GM23338 (cell line): ENCODE data around the gene VDAC1. TPM values are rescaled to one million over a fixed set of nuclear protein-coding genes. Genes with fewer than 3 reads are reported as not detected.

Source experiments
- ATAC-seq: fragments of 200-7000 bp; cut with Tn5 transposase; 3 replicates; pipeline ENCODE4 v1.9.1; 2020
- DNase-seq: peaks from one replicate; pipeline ENCODE4 v3.0.0-alpha.2; 2015; ENCODE audit warnings: low spot score
- H2AFZ ChIP-seq: fragments of 200-600 bp; sonication (generic); 2 replicates; pipeline ENCODE4 v1.8.0; 2016; ENCODE audit warnings: antibody characterized with exemption, mild to moderate bottlenecking, moderate library complexity
- H3F3A ChIP-seq: fragments of 200-600 bp; sonication (generic); replicated peaks from 2 replicates; pipeline ENCODE4 v1.8.0; 2017; ENCODE audit warnings: antibody characterized with exemption, mixed run types, low read depth
- H3K27ac ChIP-seq: fragments of 200-600 bp; sonication (generic); 2 replicates; pipeline ENCODE4 v1.6.1; 2016; ENCODE audit warnings: low read depth
- H3K27me3 ChIP-seq: fragments of 200-600 bp; sonication (generic); 2 replicates; pipeline ENCODE4 v1.8.0; 2016; ENCODE audit warnings: mild to moderate bottlenecking, mixed run types, moderate library complexity; ENCODE audit not compliant: insufficient read depth
- H3K36me3 ChIP-seq: fragments of 200-600 bp; sonication (generic); 2 replicates; pipeline ENCODE4 v1.8.0; 2016; ENCODE audit warnings: mild to moderate bottlenecking; ENCODE audit not compliant: insufficient read depth
- H3K4me1 ChIP-seq: fragments of 200-600 bp; sonication (generic); 2 replicates; pipeline ENCODE4 v1.8.0; 2016; ENCODE audit warnings: mild to moderate bottlenecking, moderate library complexity; ENCODE audit not compliant: insufficient read depth
- H3K4me2 ChIP-seq: fragments of 200-600 bp; sonication (generic); 2 replicates; pipeline ENCODE4 v1.7.1; 2017; ENCODE audit warnings: mixed run types
- H3K4me3 ChIP-seq: fragments of 200-600 bp; sonication (generic); 2 replicates; pipeline ENCODE4 v1.6.1; 2016; ENCODE audit warnings: mixed run types
- H3K79me2 ChIP-seq: fragments of 200-600 bp; sonication (generic); replicated peaks from 2 replicates; pipeline ENCODE4 v1.8.0; 2017; ENCODE audit warnings: mild to moderate bottlenecking; ENCODE audit not compliant: insufficient read depth
- H3K9me2 ChIP-seq: fragments of 200-600 bp; sonication (generic); 2 replicates; pipeline ENCODE4 v1.8.0; 2017; ENCODE audit not compliant: insufficient read depth
- H4K20me1 ChIP-seq: fragments of 200-600 bp; sonication (generic); replicated peaks from 2 replicates; pipeline ENCODE4 v1.8.0; 2017; ENCODE audit warnings: mild to moderate bottlenecking; ENCODE audit not compliant: insufficient read depth
- H3K27ac Mint-ChIP-seq: 2 replicates; pipeline ENCODE4 v1.8.0; 2020; ENCODE audit warnings: inconsistent platforms, mild to moderate bottlenecking, moderate library complexity, mixed read lengths
- H3K27me3 Mint-ChIP-seq: 3 replicates; pipeline ENCODE4 v1.8.0; 2022; ENCODE audit warnings: low read depth, mild to moderate bottlenecking, moderate library complexity, mixed read lengths, inconsistent platforms; ENCODE audit not compliant: insufficient read depth, poor library complexity
- H3K36me3 Mint-ChIP-seq: 3 replicates; pipeline ENCODE4 v1.8.0; 2021; ENCODE audit warnings: low read depth, mild to moderate bottlenecking, inconsistent platforms, moderate library complexity, mixed read lengths
- H3K4me1 Mint-ChIP-seq: 3 replicates; pipeline ENCODE4 v1.8.0; 2020; ENCODE audit warnings: mild to moderate bottlenecking, inconsistent platforms, mixed read lengths
- H3K4me3 Mint-ChIP-seq: 3 replicates; pipeline ENCODE4 v1.8.0; 2021; ENCODE audit warnings: moderate library complexity, mild to moderate bottlenecking, inconsistent platforms, mixed read lengths
- H3K9me3 Mint-ChIP-seq: 3 replicates; pipeline ENCODE4 v1.8.0; 2020; ENCODE audit warnings: moderate library complexity, mild to moderate bottlenecking, inconsistent platforms, mixed read lengths
- CREB1 ChIP-seq: fragments of 250-450 bp; sonication (Bioruptor Pico); IDR thresholded peaks from 2 replicates; pipeline ENCODE4 v1.5.0; 2020; ENCODE audit warnings: low read depth, mild to moderate bottlenecking, moderate library complexity
- CTCF ChIP-seq, 2 experiments: fragments of 200-600 bp in 1 of 2; sonication (generic) in 1 of 2; conservative IDR thresholded peaks; 2 replicates each; pipeline versions ENCODE4 v1.5.1 to v1.6.1; 2016 to 2017; ENCODE audit warnings: antibody characterized with exemption in 2 of 2, low read depth in 2 of 2, mild to moderate bottlenecking in 2 of 2, moderate library complexity in 1 of 2
- ETS1 ChIP-seq: IDR thresholded peaks from 2 replicates; pipeline ENCODE4 v1.6.1; 2016; ENCODE audit warnings: antibody characterized with exemption
- EZH2phosphoT487 ChIP-seq: fragments of 200-600 bp; sonication (generic); IDR thresholded peaks from one replicate; pipeline ENCODE4 v1.8.1; 2018; ENCODE audit warnings: antibody characterized with exemption; ENCODE audit not compliant: unreplicated experiment
- JUNB ChIP-seq: IDR thresholded peaks from one replicate; pipeline ENCODE4 v1.6.1; 2016; ENCODE audit warnings: antibody characterized with exemption; ENCODE audit not compliant: unreplicated experiment
- NANOG ChIP-seq: IDR thresholded peaks from 2 replicates; pipeline ENCODE4 v1.6.1; 2016; ENCODE audit warnings: antibody characterized with exemption, borderline replicate concordance
- REST ChIP-seq: IDR thresholded peaks from one replicate; pipeline ENCODE4 v1.6.1; 2018; ENCODE audit warnings: antibody characterized with exemption; ENCODE audit not compliant: unreplicated experiment
- STAT1 ChIP-seq: IDR thresholded peaks from one replicate; pipeline ENCODE4 v1.6.1; 2016; ENCODE audit warnings: antibody characterized with exemption; ENCODE audit not compliant: unreplicated experiment
- ZNF462 ChIP-seq: fragments of 250-450 bp; sonication (Bioruptor Pico); IDR thresholded peaks from 2 replicates; pipeline ENCODE4 v1.5.0; 2020; ENCODE audit warnings: mild to moderate bottlenecking, moderate library complexity
- polyA plus RNA-seq: library from polyadenylated mRNA; unstranded; fragments of >200 nt; fragmentation: Nextera tagmentation; extraction: Ambion mirVana; gene quantifications from 2 replicates; pipeline ENCODE4 v1.2.1, GENCODE V29; 2016
- total RNA-seq: library from RNA; depleted of rRNA; stranded (reverse); fragments of >200 nt; shearing (Covaris generic); gene quantifications from 2 replicates; pipeline ENCODE4 v1.2.3, GENCODE V29; 2014

Gene VDAC1
- total and polyA plus RNA-seq, 2 experiments from 2014 or later = 300 to 329 TPM

- no peak for TF ChIP-seq ETS1
- no peak for TF ChIP-seq CTCF (conservative IDR thresholded peaks at IDR 0.05; ENCODE audit: low read depth in 2 of 2)
- no peak for TF ChIP-seq EZH2phosphoT487
- TF ChIP-seq STAT1 = no peak
- TF ChIP-seq CREB1 (CRISPR knock-in tag) = no peak
Measured at GRCh38 chr5:133930813-133931090, 74.0 kb downstream of the VDAC1 start (continued).

GRCh38 chr5:133930061-133930812 is 74.5 kb downstream of the VDAC1 start:
- no peak overlapping the region for H3K4me3 Mint-ChIP-seq
- Histone ChIP-seq H3K9me2 (no peaks in the 10 kb centered on the region), H4K20me1 (no peaks in the 10 kb centered on the region), H3F3A (no peaks in the 10 kb centered on the region), H3K4me1 (no peaks in the 10 kb centered on the region), H3K27me3 (no peaks in the 10 kb centered on the region), H3K4me3 (no peak overlapping the region), H3K36me3 (no peaks in the 10 kb centered on the region), H3K4me2 (no peak overlapping the region), H2AFZ (0 out of 2 replicates have a peak overlapping the region, but pooled peaks have one; percentile 18), H3K79me2 (no peaks in the 10 kb centered on the region), H3K27ac (no peak overlapping the region)
- no peak for TF ChIP-seq ZNF462
- TF ChIP-seq EZH2phosphoT487 = no peak
- no peak for TF ChIP-seq CREB1 (CRISPR knock-in tag)
- TF ChIP-seq JUNB = no peak
- TF ChIP-seq NANOG = no peak
- no peak for TF ChIP-seq REST
- DNase-seq = no peak
- H3K36me3 Mint-ChIP-seq = peaks cover 4% of the 10 kb centered on the region; the same call in 1 of the 3 replicates
- H3K27me3 Mint-ChIP-seq = peaks cover 9% of the 10 kb centered on the region
- no peak overlapping the region for H3K27ac Mint-ChIP-seq
- H3K9me3 Mint-ChIP-seq = no peaks in the 10 kb centered on the region; the same call in 2 of the 3 replicates
- ATAC-seq = no peak
- H3K4me1 Mint-ChIP-seq = no peaks in the 10 kb centered on the region; the same call in 2 of the 3 replicates
